ENCODE results near the gene SERPINA5.

The SERPINA5 gene

DNA sequence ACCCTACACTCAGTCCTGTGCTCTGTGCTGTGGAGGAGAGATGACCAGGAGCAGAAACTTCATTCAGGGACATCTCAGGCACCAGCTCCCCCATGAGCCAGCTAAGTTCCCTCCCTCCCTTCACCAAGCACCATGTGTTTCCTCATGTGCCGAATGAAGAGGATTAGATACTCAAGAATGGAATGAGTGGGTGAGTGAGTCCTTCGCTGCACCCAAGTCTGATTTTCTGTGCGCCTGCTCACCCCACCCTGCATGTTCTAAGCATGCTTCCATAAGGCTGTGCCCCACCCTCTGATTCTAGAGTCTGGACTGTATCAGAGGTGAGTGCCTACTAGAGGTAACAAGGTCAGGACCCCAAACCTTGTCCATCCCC is 12.1 kb downstream of the SERPINA5 start:
- Histone ChIP-seq H3K4me2 (ENCODE audit: low read length) (no peak overlapping the region), H2AFZ (no peak overlapping the region), H3K4me1 (peaks cover 2% of the 10 kb centered on the region), H3K27ac (no peak overlapping the region), H3K79me2 (no peaks in the 10 kb centered on the region), H3K27me3 (ENCODE audit: control insufficient read depth, insufficient read depth, low read length) (no peaks in the 10 kb centered on the region), H3K9ac (no peak overlapping the region), H3K36me3 (ENCODE audit: control insufficient read depth, insufficient read depth, low read length) (no peaks in the 10 kb centered on the region), H3K9me3 (ENCODE audit: control insufficient read depth, low read length) (no peaks in the 10 kb centered on the region), H3K4me3 (ENCODE audit: low read depth, low read length) (no peak overlapping the region)
- TF ChIP-seq, protein P1, sequence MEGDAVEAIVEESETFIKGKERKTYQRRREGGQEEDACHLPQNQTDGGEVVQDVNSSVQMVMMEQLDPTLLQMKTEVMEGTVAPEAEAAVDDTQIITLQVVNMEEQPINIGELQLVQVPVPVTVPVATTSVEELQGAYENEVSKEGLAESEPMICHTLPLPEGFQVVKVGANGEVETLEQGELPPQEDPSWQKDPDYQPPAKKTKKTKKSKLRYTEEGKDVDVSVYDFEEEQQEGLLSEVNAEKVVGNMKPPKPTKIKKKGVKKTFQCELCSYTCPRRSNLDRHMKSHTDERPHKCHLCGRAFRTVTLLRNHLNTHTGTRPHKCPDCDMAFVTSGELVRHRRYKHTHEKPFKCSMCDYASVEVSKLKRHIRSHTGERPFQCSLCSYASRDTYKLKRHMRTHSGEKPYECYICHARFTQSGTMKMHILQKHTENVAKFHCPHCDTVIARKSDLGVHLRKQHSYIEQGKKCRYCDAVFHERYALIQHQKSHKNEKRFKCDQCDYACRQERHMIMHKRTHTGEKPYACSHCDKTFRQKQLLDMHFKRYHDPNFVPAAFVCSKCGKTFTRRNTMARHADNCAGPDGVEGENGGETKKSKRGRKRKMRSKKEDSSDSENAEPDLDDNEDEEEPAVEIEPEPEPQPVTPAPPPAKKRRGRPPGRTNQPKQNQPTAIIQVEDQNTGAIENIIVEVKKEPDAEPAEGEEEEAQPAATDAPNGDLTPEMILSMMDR (IDR thresholded peaks at IDR 0.05): no peak

DNA sequence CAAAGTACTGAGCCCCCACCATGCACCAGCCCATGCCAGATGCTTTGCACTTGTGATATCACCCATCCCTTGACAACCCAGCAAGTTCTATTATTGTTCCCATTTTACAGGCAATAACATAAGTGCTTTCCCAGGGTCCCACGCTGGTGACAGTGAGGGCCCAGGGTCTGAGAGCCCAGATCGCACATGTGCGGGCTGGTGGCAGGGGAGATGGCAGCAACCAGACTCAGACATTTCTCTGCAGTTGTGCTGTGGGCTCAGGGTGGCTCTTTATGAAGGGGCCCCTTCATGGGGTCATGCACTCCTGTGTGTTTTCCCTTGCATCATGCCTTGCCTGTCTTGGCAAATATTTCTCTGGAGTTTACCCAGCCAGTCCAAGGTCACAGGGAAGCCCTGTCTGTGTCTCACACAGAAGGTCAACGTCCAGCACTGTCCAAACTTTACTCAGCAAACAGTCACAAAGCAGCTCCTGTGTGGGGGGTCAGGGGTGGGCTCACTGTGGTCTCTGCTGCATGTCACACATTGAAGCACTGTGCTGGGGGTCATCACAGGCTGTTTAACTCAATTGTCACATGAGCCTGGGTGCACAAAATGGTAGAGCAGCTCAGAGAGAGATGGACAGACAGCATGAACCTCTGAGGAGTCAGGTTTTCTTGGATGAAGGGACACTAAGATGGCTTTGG is 12.7 kb downstream of the SERPINA5 start:
- no peak overlapping the region for H3K9ac ChIP-seq
- no peak overlapping the region for H3K27ac ChIP-seq
- no peaks in the 10 kb centered on the region for H3K36me3 ChIP-seq (ENCODE audit: control insufficient read depth, insufficient read depth, low read length)
- no peak overlapping the region for H2AFZ ChIP-seq
- no peak overlapping the region for H3K4me2 ChIP-seq (ENCODE audit: low read length)
- no peaks in the 10 kb centered on the region for H3K9me3 ChIP-seq (ENCODE audit: control insufficient read depth, low read length)
- H3K79me2 ChIP-seq: no peaks in the 10 kb centered on the region
- peaks cover 7% of the 10 kb centered on the region for H3K4me1 ChIP-seq
- no peak overlapping the region for H3K4me3 ChIP-seq (ENCODE audit: low read depth, low read length)
- no peaks in the 10 kb centered on the region for H3K27me3 ChIP-seq (ENCODE audit: control insufficient read depth, insufficient read depth, low read length)
- TF ChIP-seq, protein P1 (IDR thresholded peaks at IDR 0.05): no peak

DNA sequence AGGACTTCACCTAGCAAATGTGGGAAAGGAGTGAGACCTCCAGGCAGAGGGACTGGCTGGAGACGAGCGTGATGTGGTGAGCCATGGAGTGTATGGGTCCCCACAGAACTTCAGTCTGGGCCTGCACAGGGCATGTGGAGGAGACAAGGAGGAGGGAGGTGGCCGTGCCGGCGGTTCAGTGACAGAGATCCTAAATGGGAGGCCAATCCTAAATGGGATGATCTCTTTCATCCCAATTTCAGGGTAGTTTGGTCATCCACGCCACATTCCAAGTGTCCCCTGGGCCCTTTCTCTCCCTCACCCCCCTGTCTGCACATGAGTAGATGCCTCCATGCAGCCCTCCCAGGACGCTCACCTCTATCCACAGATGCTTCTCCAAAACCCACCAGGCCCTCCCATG is 13.2 kb downstream of the SERPINA5 start:
- Histone ChIP-seq H3K4me1 (peaks cover 12% of the 10 kb centered on the region), H3K27ac (no peak overlapping the region), H3K9ac (no peak overlapping the region), H3K27me3 (ENCODE audit: control insufficient read depth, insufficient read depth, low read length) (no peaks in the 10 kb centered on the region), H2AFZ (no peak overlapping the region), H3K36me3 (ENCODE audit: control insufficient read depth, insufficient read depth, low read length) (no peaks in the 10 kb centered on the region), H3K4me3 (ENCODE audit: low read depth, low read length) (no peak overlapping the region), H3K79me2 (no peaks in the 10 kb centered on the region), H3K9me3 (ENCODE audit: control insufficient read depth, low read length) (no peaks in the 10 kb centered on the region), H3K4me2 (ENCODE audit: low read length) (no peak overlapping the region)
- TF ChIP-seq, protein P1 (IDR thresholded peaks at IDR 0.05): no peak

DNA sequence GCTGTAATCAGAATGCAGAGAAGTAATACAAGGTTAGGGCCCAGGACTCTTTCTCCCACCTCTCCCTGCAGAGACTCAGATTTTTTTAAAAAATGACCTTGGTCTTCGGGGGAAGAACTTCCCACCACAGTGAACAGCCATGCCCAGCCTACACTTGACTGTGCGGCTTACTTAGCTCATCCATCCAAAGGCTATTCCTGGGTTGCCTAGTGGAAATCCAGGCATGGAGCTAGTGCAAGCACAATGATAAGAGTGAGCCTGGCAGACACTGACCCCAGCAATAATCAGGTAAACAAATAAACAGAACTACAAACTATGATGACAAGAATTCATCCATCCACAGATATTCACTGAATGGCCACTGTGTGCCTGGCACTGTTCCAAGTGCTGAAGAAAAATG is 14.7 kb downstream of the SERPINA5 start:
- Histone ChIP-seq H3K27me3 (ENCODE audit: control insufficient read depth, insufficient read depth, low read length) (no peaks in the 10 kb centered on the region), H3K27ac (no peak overlapping the region), H3K4me1 (peaks cover 21% of the 10 kb centered on the region), H3K9ac (no peak overlapping the region), H3K79me2 (no peaks in the 10 kb centered on the region), H3K4me2 (ENCODE audit: low read length) (no peak overlapping the region), H3K4me3 (ENCODE audit: low read depth, low read length) (no peak overlapping the region), H3K36me3 (ENCODE audit: control insufficient read depth, insufficient read depth, low read length) (no peaks in the 10 kb centered on the region), H2AFZ (no peak overlapping the region), H3K9me3 (ENCODE audit: control insufficient read depth, low read length) (no peaks in the 10 kb centered on the region)
- TF ChIP-seq, protein P1 (IDR thresholded peaks at IDR 0.05): no peak

DNA sequence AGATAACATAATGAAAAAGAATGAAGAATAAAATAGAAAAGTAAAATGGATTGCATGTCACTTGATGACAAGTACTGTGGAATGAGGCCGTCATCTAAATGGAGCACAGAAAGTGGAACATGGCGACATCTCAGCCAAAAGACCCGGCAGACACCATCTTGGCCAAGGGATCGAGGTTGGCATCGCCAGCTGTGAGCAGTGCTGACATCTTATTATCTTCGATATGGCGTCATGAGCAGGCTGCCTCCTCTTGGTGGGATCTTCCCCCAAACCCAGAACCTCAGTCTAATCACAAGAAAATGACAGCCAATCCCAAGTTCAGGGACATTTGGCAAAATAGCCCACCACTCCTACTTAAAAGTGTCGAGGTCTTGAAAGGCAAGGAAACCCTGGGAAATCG is 15.1 kb downstream of the SERPINA5 start:
- no peaks in the 10 kb centered on the region for H3K9me3 ChIP-seq (ENCODE audit: control insufficient read depth, low read length)
- H3K27me3 ChIP-seq (ENCODE audit: control insufficient read depth, insufficient read depth, low read length): no peaks in the 10 kb centered on the region
- TF ChIP-seq, protein P1 (IDR thresholded peaks at IDR 0.05): no peak
- no peak overlapping the region for H3K4me2 ChIP-seq (ENCODE audit: low read length)
- no peak overlapping the region for H3K27ac ChIP-seq
- peaks cover 21% of the 10 kb centered on the region for H3K4me1 ChIP-seq
- no peaks in the 10 kb centered on the region for H3K79me2 ChIP-seq
- no peak overlapping the region for H3K9ac ChIP-seq
- H3K4me3 ChIP-seq (ENCODE audit: low read depth, low read length): no peak overlapping the region
- no peaks in the 10 kb centered on the region for H3K36me3 ChIP-seq (ENCODE audit: control insufficient read depth, insufficient read depth, low read length)
- no peak overlapping the region for H2AFZ ChIP-seq

Measured in parathyroid adenoma (tissue), 2 donors.